Naive B cell (primary cell): ENCODE data around the gene SPAST. TPM values are rescaled to one million over a fixed set of nuclear protein-coding genes. Genes with fewer than 3 reads are reported as not detected.
"Not testable (repeated sequence)": the region's sequence is repeated elsewhere in the genome, so short reads cannot be mapped to it uniquely, and the experiment has no call there.

Experiments
- ATAC-seq, 2 donors: fragments of 150-1000 bp; cut with Tn5 transposase; 2 replicates each; pipeline ENCODE4 v1.10.0; 2021; ENCODE audit warnings: low read depth in 2 of 2, mild to moderate bottlenecking in 2 of 2, moderate library complexity in 2 of 2
- DNase-seq: peaks from one replicate; pipeline ENCODE4 v3.0.0; 2022
- H3K27ac Mint-ChIP-seq, 6 donors: one replicate each; pipeline ENCODE4 v1.8.0; 2020 to 2022; ENCODE audit warnings: mild to moderate bottlenecking in 6 of 6, mixed read lengths in 6 of 6, moderate library complexity in 5 of 6, inconsistent platforms in 2 of 6
- H3K27me3 Mint-ChIP-seq, 3 donors: one replicate each; pipeline ENCODE4 v1.8.0; 2021 to 2022; ENCODE audit warnings: mixed read lengths in 3 of 3, mild to moderate bottlenecking in 1 of 3
- H3K36me3 Mint-ChIP-seq, 2 donors: one replicate each; pipeline ENCODE4 v1.8.0; 2020 to 2022; ENCODE audit warnings: mixed read lengths in 2 of 2, inconsistent platforms in 1 of 2, mild to moderate bottlenecking in 1 of 2
- H3K4me1 Mint-ChIP-seq, 3 donors: one replicate each; pipeline ENCODE4 v1.8.0; 2020 to 2022; ENCODE audit warnings: mixed read lengths in 3 of 3, inconsistent platforms in 1 of 3, mild to moderate bottlenecking in 1 of 3, moderate library complexity in 1 of 3
- H3K4me3 Mint-ChIP-seq, 8 donors: one replicate each; pipeline ENCODE4 v1.8.0; 2020 to 2022; ENCODE audit warnings: mild to moderate bottlenecking in 8 of 8, mixed read lengths in 8 of 8, moderate library complexity in 8 of 8, inconsistent platforms in 2 of 8
- H3K9me3 Mint-ChIP-seq, 7 donors: one replicate each; pipeline ENCODE4 v1.8.0; 2020 to 2022; ENCODE audit warnings: mixed read lengths in 7 of 7, mild to moderate bottlenecking in 5 of 7, inconsistent platforms in 2 of 7, moderate library complexity in 1 of 7
- polyA plus RNA-seq, 6 donors: library from polyadenylated mRNA; unstranded; fragments of 300-500 nt; fragmentation: Illumina TruSeq; gene quantifications; one replicate each; pipeline ENCODE4 v1.2.3, GENCODE V29; 2021; ENCODE audit warnings: low read depth in 6 of 6

SPAST gene
- polyA plus RNA-seq, 6 donors from 2014 or later: 15.6 to 19.5 (median 16.4) TPM

DNA sequence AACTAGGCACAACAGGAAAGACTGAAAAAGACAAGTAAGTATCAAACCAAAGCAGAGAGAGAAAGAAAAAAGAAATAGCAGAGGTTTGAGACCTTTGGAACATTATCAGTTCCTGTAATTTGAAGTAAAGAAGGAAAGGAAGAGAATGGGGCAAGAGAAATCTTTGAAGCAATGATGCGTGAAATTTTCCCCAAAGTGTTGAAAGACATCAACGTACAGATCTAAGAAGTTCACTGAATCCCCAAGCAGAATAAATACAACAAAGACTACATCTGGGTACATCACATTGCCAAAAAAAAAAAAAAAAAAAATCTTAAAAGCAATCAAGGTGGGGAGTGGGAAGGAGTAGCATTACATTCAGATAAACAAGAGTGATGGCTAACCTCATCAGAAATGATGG lies 96.3 kb downstream of the SPAST start:
- Mint-ChIP-seq H3K9me3 (no peaks in the 10 kb centered on the region), H3K36me3 (no peaks in the 10 kb centered on the region), H3K4me1 (peaks cover 0 to 8% (median under 1%) of the 10 kb centered on the region in 3 donors), H3K4me3 (no peak overlapping the region), H3K27me3 (no peaks in the 10 kb centered on the region), H3K27ac (peak overlapping the region in 1 of 6 donors; percentile 37)
- no peak for ATAC-seq
- no peak for DNase-seq

DNA sequence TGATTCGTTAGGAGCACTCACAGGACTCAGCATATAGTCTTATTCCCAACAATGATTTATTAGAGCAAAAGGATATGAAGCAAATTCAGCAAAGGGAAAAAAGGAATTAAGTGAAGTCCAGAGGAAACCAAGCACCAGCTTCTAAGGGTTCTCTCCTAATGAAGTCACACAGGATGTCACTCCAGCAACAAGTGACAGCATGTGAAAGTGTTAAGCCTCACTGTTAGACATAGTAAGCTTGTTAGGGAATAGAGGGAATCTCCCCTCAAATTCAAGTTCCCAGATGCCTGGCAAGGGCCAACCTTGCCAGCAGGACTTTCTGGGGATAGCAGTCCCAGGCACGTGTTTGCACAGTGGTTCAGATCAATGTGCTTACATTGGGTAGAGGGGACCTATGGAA lies 97.9 kb downstream of the SPAST start:
- no peak for DNase-seq
- Mint-ChIP-seq H3K9me3 (no peaks in the 10 kb centered on the region), H3K36me3 (no peaks in the 10 kb centered on the region), H3K4me3 (peak overlapping the region in 1 of 8 donors; percentile 28), H3K27me3 (no peaks in the 10 kb centered on the region), H3K4me1 (peaks cover 11 to 19% (median 12%) of the 10 kb centered on the region in 3 donors), H3K27ac (no peak overlapping the region)
- ATAC-seq: no peak

DNA sequence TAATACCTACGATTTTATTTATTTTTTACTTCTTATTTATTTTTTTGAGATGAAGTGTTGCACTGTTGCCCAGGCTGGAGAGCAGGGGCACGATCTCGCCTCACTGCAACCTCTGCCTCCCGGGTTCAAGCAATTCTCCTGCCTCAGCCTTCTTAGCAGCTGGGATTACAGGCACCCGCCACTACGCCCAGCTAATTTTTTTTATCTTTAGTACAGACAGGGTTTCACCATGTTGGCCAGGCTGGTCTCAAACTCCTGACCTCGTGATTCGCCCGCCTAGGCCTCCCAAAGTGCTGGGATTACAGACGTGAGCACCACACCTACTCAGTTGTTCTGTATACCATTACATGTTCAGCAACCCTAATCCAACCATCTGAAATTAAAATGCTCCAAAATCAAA lies 100.9 kb downstream of the SPAST start:
- not testable (repeated sequence) for ATAC-seq

DNA sequence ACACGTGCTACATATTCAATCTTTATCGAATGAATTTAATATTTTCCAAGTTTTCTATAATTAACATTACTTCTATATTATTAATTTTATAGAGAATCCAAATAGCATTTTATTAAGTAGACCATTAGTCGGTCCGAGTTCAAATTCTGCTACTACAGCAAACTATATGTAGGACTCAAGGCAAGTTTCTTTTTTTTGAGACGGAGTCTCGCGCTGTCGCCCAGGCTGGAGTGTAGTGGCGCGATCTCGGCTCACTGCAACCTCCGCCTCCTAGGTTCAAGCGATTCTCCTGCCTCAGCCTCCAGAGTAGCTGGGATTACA lies 101.6 kb downstream of the SPAST start:
- peak in 1 of 2 donors; percentile 12 for ATAC-seq
- Mint-ChIP-seq H3K4me3 (peak overlapping the region; percentile 94 to 99 (median 99)), H3K27ac (peak overlapping the region; percentile 94 to 99 (median 97)), H3K4me1 (peaks cover 27 to 40% (median 31%) of the 10 kb centered on the region in 3 donors)
- not testable (repeated sequence) for DNase-seq, H3K36me3 Mint-ChIP-seq, H3K9me3 Mint-ChIP-seq, H3K27me3 Mint-ChIP-seq

More for the DNA sequence above, 100.9 kb downstream of the SPAST start:
- H3K27ac Mint-ChIP-seq, H3K27me3 Mint-ChIP-seq, H3K9me3 Mint-ChIP-seq, DNase-seq, H3K36me3 Mint-ChIP-seq: not testable (repeated sequence)
- Mint-ChIP-seq H3K4me1 (peaks cover 27 to 37% (median 31%) of the 10 kb centered on the region in 3 donors), H3K4me3 (peak overlapping the region in 5 of 8 donors; percentile 60 to 99 (median 94))

DNA sequence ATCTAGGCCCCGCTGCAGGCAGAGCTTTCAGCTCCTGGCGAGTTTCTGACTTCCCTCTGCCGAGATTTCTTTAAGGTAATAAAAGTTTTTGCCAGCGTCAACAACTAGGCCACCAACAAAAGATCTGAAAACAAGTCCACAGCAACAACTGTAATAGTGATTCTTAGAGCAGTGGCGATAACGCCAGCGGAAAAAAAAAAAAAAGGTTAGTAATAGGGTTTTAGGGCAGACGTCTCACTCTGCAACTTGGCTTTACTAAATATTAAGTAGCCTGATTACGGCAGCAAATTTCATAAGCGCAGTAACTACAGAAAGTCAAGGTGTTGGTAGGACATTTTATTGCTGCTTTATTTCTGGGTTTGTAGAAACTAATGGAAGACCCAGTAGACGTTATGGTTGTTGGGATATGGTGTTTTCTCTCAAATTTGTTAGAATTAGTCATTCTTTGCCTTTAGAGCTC lies 102.8 kb downstream of the SPAST start:
- ATAC-seq (peak; percentile 14 to 32), DNase-seq (no peak)
- Mint-ChIP-seq H3K27ac (peak overlapping the region; percentile 94 to 99 (median 97)), H3K9me3 (no peaks in the 10 kb centered on the region), H3K27me3 (no peaks in the 10 kb centered on the region), H3K36me3 (no peaks in the 10 kb centered on the region), H3K4me1 (peaks cover 27 to 42% (median 31%) of the 10 kb centered on the region in 3 donors), H3K4me3 (peak overlapping the region; percentile 94 to 99 (median 99))

DNA sequence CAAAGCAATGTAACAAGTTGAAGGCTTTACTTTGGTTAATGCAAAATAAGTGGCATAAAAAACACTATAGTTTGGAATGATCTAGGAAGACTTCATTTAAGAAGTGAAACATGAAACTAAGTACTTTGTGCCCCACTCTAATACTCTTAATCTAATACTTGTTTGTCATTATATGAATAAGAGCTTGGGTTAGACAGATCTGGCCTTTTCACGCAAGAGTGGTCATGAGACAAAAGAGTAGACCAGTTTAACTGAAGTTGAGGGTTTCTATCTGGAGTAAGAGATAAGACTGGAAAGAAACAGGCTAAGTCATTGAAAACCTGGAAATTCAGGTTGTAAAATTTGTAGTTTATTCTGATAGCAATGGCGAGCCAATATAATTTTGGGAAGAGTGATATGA lies 105.2 kb downstream of the SPAST start:
- ATAC-seq (no peak), DNase-seq (no peak)
- peaks cover 38 to 49% (median 38%) of the 10 kb centered on the region in 3 donors for H3K4me1 Mint-ChIP-seq
- no peaks in the 10 kb centered on the region for H3K27me3 Mint-ChIP-seq
- peaks cover 9 to 10% of the 10 kb centered on the region in 2 donors for H3K36me3 Mint-ChIP-seq
- peak overlapping the region in 2 of 6 donors; percentile 73 to 74 for H3K27ac Mint-ChIP-seq
- no peaks in the 10 kb centered on the region for H3K9me3 Mint-ChIP-seq
- H3K4me3 Mint-ChIP-seq: no peak overlapping the region

DNA sequence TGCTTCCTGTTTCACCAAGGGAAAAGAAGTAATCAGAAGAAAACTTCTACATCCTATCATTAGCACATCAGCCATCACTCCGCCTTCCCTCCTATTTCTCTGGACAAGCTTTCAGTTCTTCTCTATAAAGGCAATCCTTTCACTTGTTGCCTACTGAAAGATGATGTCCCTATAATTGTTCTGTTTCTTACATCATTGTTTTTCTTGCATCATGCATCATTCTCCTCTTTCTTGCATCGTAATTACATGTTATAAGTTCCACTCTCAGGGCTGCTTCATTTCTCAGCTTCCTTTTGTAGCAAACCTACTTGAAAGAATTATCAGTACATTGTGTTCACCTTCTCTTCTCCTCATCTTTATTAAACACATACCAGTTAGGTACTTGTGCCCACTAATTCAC lies 109.5 kb downstream of the SPAST start:
- Mint-ChIP-seq H3K4me3 (peak overlapping the region in 1 of 8 donors; percentile 8), H3K4me1 (peaks cover 12 to 16% (median 15%) of the 10 kb centered on the region in 3 donors), H3K36me3 (peaks cover 14 to 18% of the 10 kb centered on the region in 2 donors), H3K27me3 (no peaks in the 10 kb centered on the region), H3K27ac (peak overlapping the region in 2 of 6 donors; percentile 21 to 81), H3K9me3 (no peaks in the 10 kb centered on the region)
- DNase-seq (no peak), ATAC-seq (no peak)

DNA sequence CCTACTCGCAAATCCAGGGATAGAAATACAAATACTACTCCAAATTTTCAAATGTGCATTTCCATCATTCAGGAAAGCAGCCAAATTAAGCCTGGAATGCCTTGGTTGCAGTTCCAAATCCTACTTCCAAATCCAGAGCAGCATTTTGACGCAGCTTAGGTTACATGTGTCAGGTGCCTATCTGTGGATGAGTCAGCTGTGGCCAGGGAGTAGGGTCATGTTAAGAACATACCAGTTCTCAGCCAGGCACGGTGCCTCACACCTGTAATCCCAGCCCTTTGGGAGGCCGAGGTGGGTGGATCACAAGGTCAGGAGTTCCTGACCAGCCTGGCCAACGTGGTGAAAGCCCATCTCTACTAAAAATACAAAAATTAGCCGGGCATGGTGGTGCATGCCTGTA lies 119.3 kb downstream of the SPAST start:
- Mint-ChIP-seq H3K4me1 (no peaks in the 10 kb centered on the region), H3K27me3 (no peaks in the 10 kb centered on the region), H3K9me3 (no peaks in the 10 kb centered on the region), H3K27ac (no peak overlapping the region), H3K36me3 (peaks cover 5 to 18% of the 10 kb centered on the region in 2 donors), H3K4me3 (no peak overlapping the region)
- ATAC-seq (no peak), DNase-seq (no peak)

DNA sequence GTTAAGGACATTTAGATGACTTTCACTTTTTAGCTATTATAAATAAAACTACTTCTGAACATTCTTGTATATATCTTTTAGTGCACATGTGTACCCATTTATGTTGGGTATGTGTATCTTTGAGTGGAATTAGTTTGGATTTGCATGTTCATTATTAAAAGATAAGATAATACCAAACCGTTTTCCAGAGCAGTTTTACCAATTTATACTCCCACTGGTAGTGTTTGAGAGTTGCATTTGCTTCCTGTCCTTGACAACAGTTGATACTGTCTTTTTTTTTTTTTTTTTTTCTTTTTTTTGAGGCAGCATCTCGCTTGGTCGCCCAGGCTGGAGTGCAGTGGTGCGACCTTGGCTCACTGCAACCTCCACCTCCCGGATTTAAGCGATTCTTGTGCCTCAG lies 125.7 kb downstream of the SPAST start:
- peaks cover 13 to 18% of the 10 kb centered on the region in 2 donors for H3K36me3 Mint-ChIP-seq
- peak overlapping the region in 1 of 6 donors; percentile 29 for H3K27ac Mint-ChIP-seq
- ATAC-seq (no peak), DNase-seq (no peak)
- no peaks in the 10 kb centered on the region for H3K27me3 Mint-ChIP-seq
- H3K4me1 Mint-ChIP-seq: peaks cover 0 to 6% (median 2%) of the 10 kb centered on the region in 3 donors
- H3K9me3 Mint-ChIP-seq: no peaks in the 10 kb centered on the region
- H3K4me3 Mint-ChIP-seq: no peak overlapping the region

DNA sequence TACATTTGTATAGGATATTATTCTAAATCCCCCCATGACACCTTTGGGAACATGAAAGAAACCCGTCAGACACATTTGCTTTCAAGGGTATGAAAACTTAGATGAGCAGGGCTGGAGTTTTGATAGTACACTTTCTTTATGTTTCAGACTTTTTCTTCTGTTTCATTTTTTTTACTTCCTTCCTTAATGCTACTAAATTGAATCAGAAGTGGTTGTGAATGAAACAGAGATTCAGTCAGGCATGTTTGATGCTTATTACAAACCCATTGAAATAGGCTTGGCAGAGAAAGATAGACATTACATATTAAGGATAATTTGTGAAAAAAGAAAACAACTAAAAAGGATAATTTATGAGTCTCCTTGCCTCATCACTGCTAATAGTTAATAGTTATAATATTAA lies 129.1 kb downstream of the SPAST start:
- H3K4me1 Mint-ChIP-seq: peaks cover 0 to 6% (median 2%) of the 10 kb centered on the region in 3 donors
- H3K9me3 Mint-ChIP-seq: no peaks in the 10 kb centered on the region
- no peak for ATAC-seq
- no peaks in the 10 kb centered on the region for H3K27me3 Mint-ChIP-seq
- no peak for DNase-seq
- peak overlapping the region in 1 of 6 donors; percentile 26 for H3K27ac Mint-ChIP-seq
- peaks cover 9 to 10% of the 10 kb centered on the region in 2 donors for H3K36me3 Mint-ChIP-seq
- no peak overlapping the region for H3K4me3 Mint-ChIP-seq

DNA sequence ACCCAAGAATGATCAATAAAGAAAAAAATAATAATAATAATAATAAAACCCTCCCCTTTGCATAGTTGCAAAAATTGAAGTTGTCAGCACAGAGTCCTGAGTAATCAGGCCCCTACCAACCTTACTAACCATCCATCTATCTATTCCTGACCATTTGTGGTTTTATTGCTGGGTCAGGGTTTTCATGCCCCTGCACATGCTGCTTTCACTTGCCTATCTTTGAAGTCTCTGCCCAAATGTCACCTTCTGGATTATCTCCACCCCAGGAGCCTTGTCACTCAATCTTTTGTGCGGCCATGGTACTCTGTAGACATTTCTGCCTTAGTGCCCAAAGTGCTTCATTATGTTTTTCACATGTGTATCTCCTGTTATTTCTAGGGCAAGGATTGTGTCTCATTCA lies 137.5 kb downstream of the SPAST start:
- peaks cover 19 to 21% of the 10 kb centered on the region in 2 donors for H3K36me3 Mint-ChIP-seq

DNA sequence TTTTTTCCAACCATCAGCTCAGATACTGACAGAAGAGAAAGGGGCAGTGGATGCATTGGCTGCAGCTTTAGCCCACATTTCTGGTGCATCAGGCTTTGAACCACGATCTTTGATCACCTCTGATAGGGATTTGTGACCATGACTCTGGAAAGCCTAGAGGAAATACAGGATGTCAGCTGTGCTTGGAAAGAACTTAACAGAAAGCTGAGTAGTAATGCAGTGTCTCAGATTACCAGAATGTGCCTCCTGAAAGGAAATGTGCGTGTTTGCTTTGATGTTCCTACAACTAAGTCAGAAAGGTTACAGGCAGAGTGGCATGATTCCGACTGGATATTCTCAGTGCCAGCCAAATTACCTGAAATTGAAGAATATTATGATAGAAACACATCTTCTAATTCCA lies 140.1 kb downstream of the SPAST start:
- Mint-ChIP-seq H3K27ac (peak overlapping the region in 1 of 6 donors; percentile 45), H3K36me3 (peaks cover 11 to 19% of the 10 kb centered on the region in 2 donors)
- H3K27me3 Mint-ChIP-seq, H3K4me3 Mint-ChIP-seq, H3K4me1 Mint-ChIP-seq, ATAC-seq, H3K9me3 Mint-ChIP-seq, DNase-seq: not testable (repeated sequence)

More for the DNA sequence above, 137.5 kb downstream of the SPAST start:
- Mint-ChIP-seq H3K4me3 (no peak overlapping the region), H3K9me3 (no peaks in the 10 kb centered on the region), H3K27ac (peak overlapping the region in 2 of 6 donors; percentile 13 to 30), H3K4me1 (no peaks in the 10 kb centered on the region), H3K27me3 (no peaks in the 10 kb centered on the region)
- ATAC-seq (no peak), DNase-seq (no peak)
